ENCODE data around the gene HMX1.

GRCh38 chr4:8904666-8905065 lies 33.0 kb upstream of the HMX1 start:
- TF ChIP-seq CTCF (IDR thresholded peaks at IDR 0.05; ENCODE audit: poor library complexity) (no peak), EZH2 (IDR thresholded peaks at IDR 0.05; ENCODE audit: borderline replicate concordance) (no peak)

All from hepatocyte (in vitro differentiated cells).